ENCODE results near the gene ATOX1.

Gene ATOX1

GRCh38 chr5:151722546-151722945 is 35.9 kb downstream of the ATOX1 start:
- TF ChIP-seq REST (IDR thresholded peaks at IDR 0.05; ENCODE audit: insufficient read depth in 1 of 2, low read depth in 2 of 2, low read length in 2 of 2) = no peak
- no peak for TF ChIP-seq SIN3A (IDR thresholded peaks at IDR 0.05; ENCODE audit: borderline replicate concordance, insufficient read depth, low read length)
- no peak for TF ChIP-seq TAF1 (IDR thresholded peaks at IDR 0.05; ENCODE audit: borderline replicate concordance, insufficient read depth, low read length)
- no peak for TF ChIP-seq POLR2AphosphoS5 (IDR thresholded peaks at IDR 0.05; ENCODE audit: low read depth, low read length)
- TF ChIP-seq FOXP2 (optimal IDR thresholded peaks at IDR 0.05; ENCODE audit: borderline replicate concordance, extremely low read depth, extremely low read length, insufficient read depth) = no peak

- TF ChIP-seq POLR2AphosphoS5 (IDR thresholded peaks at IDR 0.05; ENCODE audit: low read depth, low read length) (no peak), SIN3A (IDR thresholded peaks at IDR 0.05; ENCODE audit: borderline replicate concordance, insufficient read depth, low read length) (no peak), TAF1 (IDR thresholded peaks at IDR 0.05; ENCODE audit: borderline replicate concordance, insufficient read depth, low read length) (no peak), REST (IDR thresholded peaks at IDR 0.05; ENCODE audit: insufficient read depth in 1 of 2, low read depth in 2 of 2, low read length in 2 of 2) (no peak), FOXP2 (optimal IDR thresholded peaks at IDR 0.05; ENCODE audit: borderline replicate concordance, extremely low read depth, extremely low read length, insufficient read depth) (no peak)
Measured at GRCh38 chr5:151721812-151722391, 36.5 kb downstream of the ATOX1 start.

- TF ChIP-seq POLR2AphosphoS5 (IDR thresholded peaks at IDR 0.05; ENCODE audit: low read depth, low read length) = no peak
- no peak for TF ChIP-seq REST (IDR thresholded peaks at IDR 0.05; ENCODE audit: insufficient read depth in 1 of 2, low read depth in 2 of 2, low read length in 2 of 2)
- TF ChIP-seq FOXP2 (optimal IDR thresholded peaks at IDR 0.05; ENCODE audit: borderline replicate concordance, extremely low read depth, extremely low read length, insufficient read depth) = no peak
- TF ChIP-seq TAF1 (IDR thresholded peaks at IDR 0.05; ENCODE audit: borderline replicate concordance, insufficient read depth, low read length) = no peak
- TF ChIP-seq SIN3A (IDR thresholded peaks at IDR 0.05; ENCODE audit: borderline replicate concordance, insufficient read depth, low read length) = no peak
Measured at GRCh38 chr5:151721087-151721646, 37.3 kb downstream of the ATOX1 start.

- TF ChIP-seq FOXP2 (optimal IDR thresholded peaks at IDR 0.05; ENCODE audit: borderline replicate concordance, extremely low read depth, extremely low read length, insufficient read depth) (no peak), TAF1 (IDR thresholded peaks at IDR 0.05; ENCODE audit: borderline replicate concordance, insufficient read depth, low read length) (no peak)
Measured at GRCh38 chr5:151720215-151720614, 38.2 kb downstream of the ATOX1 start.

- TF ChIP-seq TAF1 (IDR thresholded peaks at IDR 0.05; ENCODE audit: borderline replicate concordance, insufficient read depth, low read length) (no peak), FOXP2 (optimal IDR thresholded peaks at IDR 0.05; ENCODE audit: borderline replicate concordance, extremely low read depth, extremely low read length, insufficient read depth) (no peak), SIN3A (IDR thresholded peaks at IDR 0.05; ENCODE audit: borderline replicate concordance, insufficient read depth, low read length) (no peak), REST (IDR thresholded peaks at IDR 0.05; ENCODE audit: insufficient read depth in 1 of 2, low read depth in 2 of 2, low read length in 2 of 2) (no peak), POLR2AphosphoS5 (IDR thresholded peaks at IDR 0.05; ENCODE audit: low read depth, low read length) (no peak)
Measured at GRCh38 chr5:151719228-151720000, 39.0 kb downstream of the ATOX1 start.

Data from PFSK-1 (cell line).